Endodermal cell (in vitro differentiated cells): ENCODE measurements around the gene NACC2. TPM values are rescaled to one million over a fixed set of nuclear protein-coding genes. Genes with fewer than 3 reads are reported as not detected.

ENCODE experiments used
- DNase-seq: peaks from one replicate; pipeline ENCODE4 v3.0.0-alpha.2; 2017
- H3K27ac ChIP-seq: 2 replicates; pipeline ENCODE4 v1.5.1; 2013; ENCODE audit warnings: mild to moderate bottlenecking, low read depth, low read length, moderate library complexity
- H3K27me3 ChIP-seq: 2 replicates; pipeline ENCODE4 v1.6.1; 2013; ENCODE audit warnings: mild to moderate bottlenecking, low read length, moderate library complexity; ENCODE audit not compliant: insufficient read depth, control insufficient read depth, poor library complexity, severe bottlenecking
- H3K36me3 ChIP-seq: 2 replicates; pipeline ENCODE4 v1.7.0; 2013; ENCODE audit warnings: mild to moderate bottlenecking, low read length, moderate library complexity; ENCODE audit not compliant: control insufficient read depth, insufficient read depth
- H3K4me1 ChIP-seq: one replicate; pipeline ENCODE4 v1.7.0; 2013; ENCODE audit warnings: low read length; ENCODE audit not compliant: control insufficient read depth, insufficient read depth
- H3K4me3 ChIP-seq: 2 replicates; pipeline ENCODE4 v1.5.1; 2013; ENCODE audit warnings: mild to moderate bottlenecking, low read length, moderate library complexity
- H3K9ac ChIP-seq: 2 replicates; pipeline ENCODE4 v1.6.1; 2013; ENCODE audit warnings: mild to moderate bottlenecking, low read length, moderate library complexity; ENCODE audit not compliant: poor library complexity, severe bottlenecking; ENCODE audit errors: extremely low read depth
- H3K9me3 ChIP-seq: 2 replicates; pipeline ENCODE4 v1.6.1; 2013; ENCODE audit warnings: mild to moderate bottlenecking, low read length, moderate library complexity; ENCODE audit not compliant: control insufficient read depth
- H3K27ac Mint-ChIP-seq: 2 replicates; pipeline ENCODE4 v1.8.0; 2020; ENCODE audit warnings: mixed read lengths
- H3K27me3 Mint-ChIP-seq: 2 replicates; pipeline ENCODE4 v1.8.0; 2021; ENCODE audit warnings: mild to moderate bottlenecking, mixed read lengths; ENCODE audit not compliant: insufficient read depth
- H3K36me3 Mint-ChIP-seq: 2 replicates; pipeline ENCODE4 v1.8.0; 2020; ENCODE audit warnings: low read depth, mixed read lengths
- H3K4me1 Mint-ChIP-seq: 2 replicates; pipeline ENCODE4 v1.8.0; 2020; ENCODE audit warnings: mixed read lengths
- H3K4me3 Mint-ChIP-seq: 2 replicates; pipeline ENCODE4 v1.8.0; 2020; ENCODE audit warnings: mild to moderate bottlenecking, moderate library complexity, mixed read lengths
- H3K9me3 Mint-ChIP-seq: 2 replicates; pipeline ENCODE4 v1.8.0; 2020; ENCODE audit warnings: mild to moderate bottlenecking, mixed read lengths
- CTCF ChIP-seq: fragments of 200-600 bp; sonication (generic); conservative IDR thresholded peaks from 2 replicates; pipeline ENCODE4 v1.5.0; 2021; ENCODE audit warnings: antibody characterized with exemption, mild to moderate bottlenecking
- WGBS, 2 experiments: methylation state at CpG; one replicate each; pipeline versions ENCODE4 v1.1.5 to v1.1.7; 2013; ENCODE audit warnings: missing lambda C conversion rate in 2 of 2, mixed read lengths in 1 of 2; ENCODE audit not compliant: insufficient coverage in 1 of 2, insufficient read length in 1 of 2; 5-methylcytosine and 5-hydroxymethylcytosine counted together
- total RNA-seq, 2 donors: library from RNA; stranded (reverse); fragmentation: NEBNext Ultra II Directional in 1 of 2; extraction: Animal tissue kit (Norgen Biotek cat#: 25700) in 1 of 2; gene quantifications; 2 replicates in 1 of 2; 3 replicates in 1 of 2; pipeline ENCODE4 v1.2.1, GENCODE V29; 2021

The NACC2 gene
- total RNA-seq, 2 donors from 2014 or later: 12.4 to 16.7 TPM

GRCh38 chr9:135973277-135974219 is 121.5 kb downstream of the NACC2 start:
- Mint-ChIP-seq H3K4me1 (peaks cover 10% of the 10 kb centered on the region), H3K4me3 (no peak overlapping the region), H3K36me3 (no peaks in the 10 kb centered on the region), H3K27ac (no peak overlapping the region), H3K9me3 (no peaks in the 10 kb centered on the region), H3K27me3 (peaks cover 2% of the 10 kb centered on the region)
- H3K27me3 ChIP-seq: peaks cover 5% of the 10 kb centered on the region
- no peak for TF ChIP-seq CTCF
- DNase-seq: peak; percentile 85
- H3K4me3 ChIP-seq: no peak overlapping the region
- no peak overlapping the region for H3K9ac ChIP-seq
- no peaks in the 10 kb centered on the region for H3K9me3 ChIP-seq
- WGBS, 2 experiments: 64 to 72% methylated on average over 16 to 23 of the region's 23 CpGs
- no peaks in the 10 kb centered on the region for H3K4me1 ChIP-seq
- H3K36me3 ChIP-seq: no peaks in the 10 kb centered on the region
- H3K27ac ChIP-seq: no peak overlapping the region

GRCh38 chr9:135971892-135972291 is 123.2 kb downstream of the NACC2 start:
- Histone ChIP-seq H3K4me1 (no peaks in the 10 kb centered on the region), H3K9me3 (no peaks in the 10 kb centered on the region), H3K4me3 (no peak overlapping the region), H3K9ac (no peak overlapping the region), H3K27me3 (peaks cover 5% of the 10 kb centered on the region), H3K36me3 (no peaks in the 10 kb centered on the region), H3K27ac (no peak overlapping the region)
- 0 to 22% methylated on average over 2 to 13 of the region's 13 CpGs for WGBS, 2 experiments
- no peak for TF ChIP-seq CTCF
- Mint-ChIP-seq H3K27me3 (peaks cover 2% of the 10 kb centered on the region), H3K36me3 (no peaks in the 10 kb centered on the region), H3K27ac (no peak overlapping the region), H3K9me3 (no peaks in the 10 kb centered on the region), H3K4me1 (peaks cover 17% of the 10 kb centered on the region), H3K4me3 (no peak overlapping the region)
- peak; percentile 99 for DNase-seq

GRCh38 chr9:135971111-135971766 is 123.8 kb downstream of the NACC2 start:
- peaks cover 5% of the 10 kb centered on the region for H3K27me3 ChIP-seq
- no peak overlapping the region for H3K9ac ChIP-seq
- Mint-ChIP-seq H3K27me3 (peaks cover 2% of the 10 kb centered on the region), H3K27ac (no peak overlapping the region), H3K36me3 (no peaks in the 10 kb centered on the region), H3K9me3 (no peaks in the 10 kb centered on the region), H3K4me1 (peaks cover 17% of the 10 kb centered on the region), H3K4me3 (no peak overlapping the region)
- DNase-seq: peak; percentile 53
- no peak overlapping the region for H3K4me3 ChIP-seq
- no peak for TF ChIP-seq CTCF
- no peaks in the 10 kb centered on the region for H3K36me3 ChIP-seq
- 58 to 73% methylated on average over 12 to 18 of the region's 18 CpGs for WGBS, 2 experiments
- no peaks in the 10 kb centered on the region for H3K4me1 ChIP-seq
- no peaks in the 10 kb centered on the region for H3K9me3 ChIP-seq
- H3K27ac ChIP-seq: no peak overlapping the region
